Measurements from ENCODE around the gene MOB4.
A peak's percentile ranks its signal among the peaks of the same experiment; 100 is the strongest.

GRCh38 chr2:197499594-197500502 lies 16.0 kb upstream of the MOB4 start, which contains the start of the genes HSPD1 and HSPE1:
- peak; percentile 70 for TF ChIP-seq SPI1 (IDR thresholded peaks at IDR 0.05; ENCODE audit: low read depth, low read length)
- peak; percentile 96 for TF ChIP-seq POLR2A (IDR thresholded peaks at IDR 0.05; ENCODE audit: low read depth, low read length)
- TF ChIP-seq POLR2AphosphoS5 (IDR thresholded peaks at IDR 0.05; ENCODE audit: low read depth, low read length): peak; percentile 96
- peak; percentile 95 for TF ChIP-seq TAF1 (IDR thresholded peaks at IDR 0.05; ENCODE audit: low read depth, low read length)
- peak; percentile 52 for TF ChIP-seq PAX5 (IDR thresholded peaks at IDR 0.05; ENCODE audit: insufficient read depth, low read length, severe bottlenecking)
